ENCODE data around the gene MTCH1.

Gene MTCH1

DNA sequence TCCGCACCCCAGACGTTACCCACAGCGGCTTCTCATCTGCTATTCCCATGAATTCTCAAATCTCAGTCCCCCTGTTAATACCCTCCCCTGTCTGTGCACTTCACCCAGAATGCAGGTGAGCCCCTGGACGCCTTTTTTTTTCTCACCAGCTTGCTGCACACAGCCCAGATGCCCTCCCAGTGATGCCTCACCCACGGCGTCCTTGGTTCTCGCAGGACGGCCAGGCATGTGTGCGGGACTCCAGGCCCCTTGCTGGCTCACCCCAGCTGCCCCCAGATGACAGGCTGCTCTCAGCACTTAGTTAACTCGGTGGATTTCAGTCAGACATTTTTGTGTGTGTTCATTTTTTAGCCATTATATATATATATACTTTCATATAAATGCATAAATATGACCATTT, 56.8 kb downstream of the MTCH1 start:
- DNase-seq (ENCODE audit: low read depth in 2 of 3, low spot score in 2 of 3), result no peak

DNA sequence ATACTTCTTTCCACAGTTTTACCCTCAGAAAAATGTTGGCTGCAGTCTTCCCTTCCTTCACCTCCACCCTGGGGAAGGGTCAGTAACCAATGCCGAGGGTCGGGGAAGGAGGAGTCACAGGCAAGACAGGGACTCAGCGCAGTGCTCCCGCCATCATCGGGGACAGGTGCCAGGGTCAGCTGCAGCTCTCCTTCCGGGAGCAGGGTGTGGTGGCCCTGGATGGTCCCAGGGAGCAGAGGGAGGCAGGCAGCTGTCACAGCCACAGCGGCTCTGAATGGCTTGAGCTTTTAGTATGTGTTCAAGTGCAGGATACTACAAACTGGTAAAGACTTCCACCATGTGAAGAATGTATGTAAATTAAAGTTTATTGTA, 57.5 kb downstream of the MTCH1 start:
- no peak for DNase-seq (ENCODE audit: low read depth in 2 of 3, low spot score in 2 of 3)

GRCh38 chr6:36927691-36928546, 58.1 kb downstream of the MTCH1 start:
- no peak for DNase-seq (ENCODE audit: low read depth in 2 of 3, low spot score in 2 of 3)

DNA sequence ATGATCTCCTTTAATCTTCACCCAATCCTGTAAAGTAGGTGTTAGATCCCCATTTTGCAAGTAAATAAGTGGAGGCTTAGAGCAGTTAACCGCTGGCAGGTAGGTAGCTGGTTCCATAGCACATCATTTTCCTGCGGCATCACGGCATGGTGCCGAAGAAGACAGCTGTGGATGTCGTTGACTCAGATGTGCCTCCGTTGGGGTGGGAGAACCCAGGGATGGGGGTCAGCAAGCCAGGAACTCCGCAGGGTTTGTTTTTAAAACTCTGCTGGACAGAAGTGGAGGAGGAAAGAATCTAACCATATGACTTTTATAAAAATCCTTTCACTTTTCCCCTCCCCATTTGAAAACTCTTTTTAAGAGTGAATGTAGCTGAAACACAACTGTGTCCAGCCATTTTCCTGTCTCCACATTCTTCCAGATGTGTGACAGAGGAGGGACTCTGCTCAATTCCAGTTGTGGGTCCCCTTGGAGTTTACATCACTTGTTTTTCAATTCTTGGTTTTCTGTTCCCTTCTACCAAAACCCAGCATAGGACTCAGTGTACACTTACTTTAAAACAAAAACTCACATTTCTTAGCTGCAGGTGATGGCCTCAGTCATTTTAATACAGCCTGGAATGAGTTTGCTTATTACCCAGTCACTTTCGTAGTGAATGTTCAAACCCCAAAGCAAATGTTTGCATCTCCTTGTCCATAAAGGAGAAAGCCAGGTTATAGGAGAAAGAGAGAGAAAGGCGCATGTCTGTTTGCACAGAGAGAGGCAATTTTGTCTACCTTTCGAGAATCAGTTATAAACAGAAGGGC, 59.1 kb downstream of the MTCH1 start:
- DNase-seq (ENCODE audit: low read depth in 2 of 3, low spot score in 2 of 3), result no peak

DNA sequence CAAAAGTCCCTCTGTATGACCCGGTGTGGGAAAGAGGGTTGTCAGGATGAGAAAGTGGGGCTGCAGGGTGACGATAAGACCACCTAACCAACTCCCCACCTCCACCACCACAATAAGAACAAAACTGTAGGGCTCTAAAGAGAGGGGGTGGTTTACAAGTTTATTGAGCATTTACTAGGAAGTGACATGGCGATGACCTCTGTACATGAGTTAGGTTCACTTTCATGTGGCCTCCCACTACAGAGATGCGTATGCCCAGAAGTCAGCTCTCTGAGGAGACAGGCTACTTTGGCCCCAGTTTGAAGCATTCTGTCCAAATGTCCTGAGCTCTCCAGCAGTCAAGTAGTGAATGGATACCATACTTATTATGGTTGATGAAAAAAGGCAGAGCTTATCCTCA, 60.2 kb downstream of the MTCH1 start:
- no peak for DNase-seq (ENCODE audit: low read depth in 2 of 3, low spot score in 2 of 3)

DNA sequence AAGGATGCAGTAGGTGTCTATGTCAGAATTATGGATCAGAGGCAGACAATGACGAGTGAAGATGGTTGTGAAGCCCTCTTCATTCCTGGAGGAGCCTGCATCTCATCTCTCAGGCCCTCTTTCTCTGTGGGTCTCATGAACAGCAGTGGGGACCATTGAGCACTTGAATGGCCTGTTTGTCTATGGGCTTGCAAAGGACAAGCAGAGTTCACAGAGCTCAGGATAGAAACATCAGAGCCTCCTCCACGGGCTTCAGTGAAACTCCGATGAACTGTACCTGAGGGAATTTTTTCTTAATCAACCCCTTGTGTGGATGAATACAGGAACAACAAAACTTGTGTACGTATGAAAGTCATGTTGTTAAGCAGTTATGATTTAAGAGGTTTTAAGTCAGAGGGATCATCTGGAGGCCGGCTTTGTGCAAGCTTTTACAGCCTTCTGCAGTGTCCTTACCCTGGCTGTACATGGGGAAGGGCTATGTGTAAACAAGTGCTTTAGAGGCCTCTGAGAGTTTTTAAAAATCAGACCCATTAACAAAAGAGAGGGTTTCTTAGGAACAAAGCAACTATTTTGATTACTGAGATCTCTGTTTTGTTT, 61.1 kb downstream of the MTCH1 start:
- no peak for DNase-seq (ENCODE audit: low read depth in 2 of 3, low spot score in 2 of 3)

DNA sequence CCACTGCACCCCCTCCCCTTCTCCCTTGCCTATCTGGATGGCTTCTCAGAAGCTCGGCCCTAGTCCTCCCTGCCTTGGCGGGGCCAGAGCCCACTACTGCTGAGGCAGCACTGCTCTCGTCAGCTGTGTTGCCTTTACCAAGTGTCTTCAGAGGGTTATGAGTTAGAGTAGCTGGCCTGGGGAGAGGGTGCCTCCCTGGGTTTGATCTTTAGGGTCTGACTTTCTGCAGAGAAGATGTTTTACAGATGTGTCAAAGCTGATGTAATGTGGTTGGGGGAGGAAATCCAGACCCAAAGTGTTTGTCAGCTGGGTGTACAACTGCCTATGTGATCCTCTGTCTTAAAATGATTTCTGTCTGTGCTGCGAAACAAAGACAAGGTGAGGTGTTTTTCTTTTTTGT, 61.9 kb downstream of the MTCH1 start:
- DNase-seq (ENCODE audit: low read depth in 2 of 3, low spot score in 2 of 3), result no peak

- no peak for DNase-seq (ENCODE audit: low read depth in 2 of 3, low spot score in 2 of 3)
Measured at GRCh38 chr6:36920546-36920945, 65.5 kb downstream of the MTCH1 start.

- DNase-seq (ENCODE audit: low read depth in 2 of 3, low spot score in 2 of 3), result no peak
Measured at GRCh38 chr6:36920049-36920448, 65.9 kb downstream of the MTCH1 start.
